WTC11 (cell line): ENCODE data around the gene TNRC18. TPM values are rescaled to one million over a fixed set of nuclear protein-coding genes. Genes with fewer than 3 reads are reported as not detected.
"Not testable (repeated sequence)": the region's sequence is repeated elsewhere in the genome, so short reads cannot be mapped to it uniquely, and the experiment has no call there.

ENCODE experiments used
- ATAC-seq: fragments of 200-7000 bp; cut with Tn5 transposase; 2 replicates; pipeline ENCODE4 v1.10.0; 2021; ENCODE audit warnings: mild to moderate bottlenecking, moderate library complexity
- CTCF ChIA-PET: fragments of 300-600 bp; sonication (Branson Sonifier 250); formaldehyde crosslinking; loops from one replicate; lab custom pipeline; 2021; ENCODE audit warnings: antibody characterized with exemption; lab: Charles Lee
- POLR2A ChIA-PET: fragments of 350-600 bp; sonication (Branson Sonifier 250); formaldehyde crosslinking; loops from one replicate; lab custom pipeline; 2021; ENCODE audit warnings: antibody characterized with exemption; lab: Charles Lee
- DNase-seq: peaks from one replicate; pipeline ENCODE4 v3.0.0; 2021; ENCODE audit warnings: low spot score
- H3K27ac Mint-ChIP-seq: 2 replicates; pipeline ENCODE4 v1.8.0; 2021; ENCODE audit warnings: mixed read lengths
- H3K27me3 Mint-ChIP-seq: 2 replicates; pipeline ENCODE4 v1.8.0; 2021; ENCODE audit warnings: low read depth, mild to moderate bottlenecking, moderate library complexity, mixed read lengths
- H3K36me3 Mint-ChIP-seq: 2 replicates; pipeline ENCODE4 v1.8.0; 2021; ENCODE audit warnings: mixed read lengths
- H3K4me1 Mint-ChIP-seq: 2 replicates; pipeline ENCODE4 v1.8.0; 2022; ENCODE audit warnings: mixed read lengths
- H3K4me3 Mint-ChIP-seq: 2 replicates; pipeline ENCODE4 v1.8.0; 2021; ENCODE audit warnings: mild to moderate bottlenecking, moderate library complexity, mixed read lengths
- H3K9me3 Mint-ChIP-seq: 2 replicates; pipeline ENCODE4 v1.8.0; 2021; ENCODE audit warnings: mixed read lengths
- AFF4 ChIP-seq: sonication (generic); formaldehyde crosslinking; IDR thresholded peaks from 2 replicates; pipeline ENCODE4 v1.8.1; 2023; ENCODE audit warnings: mild to moderate bottlenecking, missing genetic modification reagents, borderline replicate concordance
- AR ChIP-seq: fragments of 250-450 bp; sonication (Bioruptor Pico); IDR thresholded peaks from 2 replicates; pipeline ENCODE4 v1.9.0; 2021; ENCODE audit warnings: mild to moderate bottlenecking
- ATF1 ChIP-seq: sonication (generic); formaldehyde crosslinking; IDR thresholded peaks from 2 replicates; pipeline ENCODE4 v1.8.1; 2023; ENCODE audit warnings: mild to moderate bottlenecking, moderate library complexity, missing genetic modification reagents
- CBFB ChIP-seq: sonication (generic); formaldehyde crosslinking; IDR thresholded peaks from 2 replicates; pipeline ENCODE4 v1.8.1; 2022; ENCODE audit warnings: mild to moderate bottlenecking, low read depth, missing genetic modification reagents
- ELF4 ChIP-seq: sonication (generic); formaldehyde crosslinking; IDR thresholded peaks from 2 replicates; pipeline ENCODE4 v1.8.1; 2022; ENCODE audit warnings: low read depth, mild to moderate bottlenecking, moderate library complexity, missing genetic modification reagents
- EMX1 ChIP-seq: fragments of 250-450 bp; sonication (Bioruptor Pico); IDR thresholded peaks from 2 replicates; pipeline ENCODE4 v1.8.0; 2021; ENCODE audit warnings: mild to moderate bottlenecking
- IRF1 ChIP-seq: sonication (generic); formaldehyde crosslinking; IDR thresholded peaks from 2 replicates; pipeline ENCODE4 v1.8.0; 2023; ENCODE audit warnings: missing genetic modification reagents
- MAX ChIP-seq: sonication (generic); formaldehyde crosslinking; IDR thresholded peaks from 2 replicates; pipeline ENCODE4 v1.8.0; 2022; ENCODE audit warnings: mild to moderate bottlenecking, missing genetic modification reagents
- MLX ChIP-seq: sonication (generic); formaldehyde crosslinking; IDR thresholded peaks from 2 replicates; pipeline ENCODE4 v1.8.1; 2023; ENCODE audit warnings: mild to moderate bottlenecking, missing genetic modification reagents, moderate library complexity
- NFYB ChIP-seq: sonication (generic); formaldehyde crosslinking; conservative IDR thresholded peaks from 2 replicates; pipeline ENCODE4 v1.8.0; 2022; ENCODE audit warnings: low read depth, missing genetic modification reagents
- NR1H2 ChIP-seq: sonication (generic); formaldehyde crosslinking; IDR thresholded peaks from 2 replicates; pipeline ENCODE4 v1.9.0; 2021; ENCODE audit warnings: mild to moderate bottlenecking, moderate library complexity, missing genetic modification reagents
- OVOL2 ChIP-seq: fragments of 250-450 bp; sonication (Bioruptor Pico); IDR thresholded peaks from 2 replicates; pipeline ENCODE4 v1.9.0; 2021; ENCODE audit warnings: mild to moderate bottlenecking, borderline replicate concordance
- TEAD4 ChIP-seq: sonication (generic); formaldehyde crosslinking; IDR thresholded peaks from 2 replicates; pipeline ENCODE4 v1.8.0; 2022; ENCODE audit warnings: mild to moderate bottlenecking, missing genetic modification reagents
- TP53 ChIP-seq: sonication (generic); formaldehyde crosslinking; IDR thresholded peaks from 2 replicates; pipeline ENCODE4 v1.8.1; 2023; ENCODE audit warnings: mild to moderate bottlenecking, missing genetic modification reagents
- USF1 ChIP-seq: sonication (generic); formaldehyde crosslinking; IDR thresholded peaks from 2 replicates; pipeline ENCODE4 v1.8.0; 2022; ENCODE audit warnings: mild to moderate bottlenecking, missing genetic modification reagents
- ZNF219 ChIP-seq: sonication (generic); formaldehyde crosslinking; IDR thresholded peaks from 2 replicates; pipeline ENCODE4 v1.8.0; 2023; ENCODE audit warnings: missing genetic modification reagents, mild to moderate bottlenecking, borderline replicate concordance
- ZNF263 ChIP-seq: sonication (generic); formaldehyde crosslinking; IDR thresholded peaks from 2 replicates; pipeline ENCODE4 v1.8.1; 2022; ENCODE audit warnings: low read depth, mild to moderate bottlenecking, moderate library complexity, missing genetic modification reagents
- ZNF423 ChIP-seq: fragments of 250-450 bp; sonication (Bioruptor Pico); IDR thresholded peaks from 2 replicates; pipeline ENCODE4 v2.1.2; 2022; ENCODE audit warnings: mild to moderate bottlenecking, moderate library complexity
- total RNA-seq: library from RNA; stranded (reverse); gene quantifications from 3 replicates; pipeline ENCODE4 v1.2.3, GENCODE V29; 2021
- TF ChIP-seq, protein P1 (sequence below): fragments of 250-450 bp; sonication (Bioruptor Pico); IDR thresholded peaks from 2 replicates; pipeline ENCODE4 v2.1.2; 2022; ENCODE audit warnings: mild to moderate bottlenecking, moderate library complexity
- TF ChIP-seq, protein P2 (sequence below): sonication (generic); formaldehyde crosslinking; IDR thresholded peaks from 2 replicates; pipeline ENCODE4 v1.8.0; 2022; ENCODE audit warnings: mild to moderate bottlenecking, missing genetic modification reagents

TNRC18 gene
- total RNA-seq, 1 experiment from 2014 or later = 55.0 TPM

DNA sequence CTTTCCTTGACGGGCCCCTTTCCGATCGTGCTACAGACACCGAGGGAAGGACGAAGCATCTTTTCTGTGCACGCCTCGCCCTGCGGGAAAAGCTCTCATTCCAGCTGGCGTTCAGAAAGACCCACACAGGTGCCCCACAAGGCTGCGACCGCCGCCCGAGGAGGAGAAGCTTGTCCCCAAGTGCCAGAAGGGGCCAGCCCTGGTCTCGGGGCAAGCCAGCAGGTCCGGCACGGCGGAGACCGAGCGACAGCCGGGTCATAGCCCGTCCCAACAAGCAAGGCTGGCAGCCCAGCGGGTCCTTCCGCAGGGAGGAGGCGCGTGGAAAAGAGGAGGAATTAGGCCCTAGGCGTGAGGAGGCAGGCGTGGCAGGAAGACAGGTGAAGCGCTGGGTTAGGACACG lies 62.7 kb downstream of the TNRC18 start (continued):
- TF ChIP-seq, protein P1, sequence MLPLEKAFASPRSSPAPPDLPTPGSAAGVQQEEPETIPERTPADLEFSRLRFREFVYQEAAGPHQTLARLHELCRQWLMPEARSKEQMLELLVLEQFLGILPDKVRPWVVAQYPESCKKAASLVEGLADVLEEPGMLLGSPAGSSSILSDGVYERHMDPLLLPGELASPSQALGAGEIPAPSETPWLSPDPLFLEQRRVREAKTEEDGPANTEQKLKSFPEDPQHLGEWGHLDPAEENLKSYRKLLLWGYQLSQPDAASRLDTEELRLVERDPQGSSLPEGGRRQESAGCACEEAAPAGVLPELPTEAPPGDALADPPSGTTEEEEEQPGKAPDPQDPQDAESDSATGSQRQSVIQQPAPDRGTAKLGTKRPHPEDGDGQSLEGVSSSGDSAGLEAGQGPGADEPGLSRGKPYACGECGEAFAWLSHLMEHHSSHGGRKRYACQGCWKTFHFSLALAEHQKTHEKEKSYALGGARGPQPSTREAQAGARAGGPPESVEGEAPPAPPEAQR (CRISPR knock-in tag) = no peak
- TF ChIP-seq AR = no peak

GRCh38 chr7:5360451-5360850 lies 63.2 kb downstream of the TNRC18 start:
- POLR2A ChIA-PET = no interaction called here
- CTCF ChIA-PET = interaction anchor here (0.8 to 0.9 kb wide), 2 partner anchors 11 to 30 kb away, joined by 3 to 5 read pairs; no protein-coding TSS in a partner anchor
- Mint-ChIP-seq H3K9me3 (no peaks in the 10 kb centered on the region), H3K4me3 (no peak overlapping the region), H3K4me1 (no peaks in the 10 kb centered on the region), H3K27ac (no peak overlapping the region; the same call in 1 of the 2 replicates), H3K36me3 (peaks cover 11% of the 10 kb centered on the region), H3K27me3 (no peaks in the 10 kb centered on the region)
- DNase-seq = no peak
- no peak for TF ChIP-seq EMX1
- TF ChIP-seq USF1 = no peak
- TF ChIP-seq CBFB (CRISPR knock-in tag) = no peak
- no peak for TF ChIP-seq ZNF219 (CRISPR knock-in tag)
- TF ChIP-seq ZNF423 (CRISPR knock-in tag) = no peak
- TF ChIP-seq, protein P2, sequence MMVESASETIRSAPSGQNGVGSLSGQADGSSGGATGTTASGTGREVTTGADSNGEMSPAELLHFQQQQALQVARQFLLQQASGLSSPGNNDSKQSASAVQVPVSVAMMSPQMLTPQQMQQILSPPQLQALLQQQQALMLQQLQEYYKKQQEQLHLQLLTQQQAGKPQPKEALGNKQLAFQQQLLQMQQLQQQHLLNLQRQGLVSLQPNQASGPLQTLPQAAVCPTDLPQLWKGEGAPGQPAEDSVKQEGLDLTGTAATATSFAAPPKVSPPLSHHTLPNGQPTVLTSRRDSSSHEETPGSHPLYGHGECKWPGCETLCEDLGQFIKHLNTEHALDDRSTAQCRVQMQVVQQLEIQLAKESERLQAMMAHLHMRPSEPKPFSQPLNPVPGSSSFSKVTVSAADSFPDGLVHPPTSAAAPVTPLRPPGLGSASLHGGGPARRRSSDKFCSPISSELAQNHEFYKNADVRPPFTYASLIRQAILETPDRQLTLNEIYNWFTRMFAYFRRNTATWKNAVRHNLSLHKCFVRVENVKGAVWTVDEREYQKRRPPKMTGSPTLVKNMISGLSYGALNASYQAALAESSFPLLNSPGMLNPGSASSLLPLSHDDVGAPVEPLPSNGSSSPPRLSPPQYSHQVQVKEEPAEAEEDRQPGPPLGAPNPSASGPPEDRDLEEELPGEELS (CRISPR knock-in tag) = no peak
- TF ChIP-seq TP53 (CRISPR knock-in tag) = no peak
- TF ChIP-seq TEAD4 (CRISPR knock-in tag) = no peak
- TF ChIP-seq ATF1 (CRISPR knock-in tag) = no peak
- TF ChIP-seq AFF4 (CRISPR knock-in tag) = no peak
- TF ChIP-seq ELF4 (CRISPR knock-in tag) = no peak
- TF ChIP-seq NFYB (CRISPR knock-in tag) = no peak
- TF ChIP-seq MAX (CRISPR knock-in tag) = no peak
- no peak for TF ChIP-seq ZNF263 (CRISPR knock-in tag)
- TF ChIP-seq MLX = no peak
- no peak for TF ChIP-seq OVOL2
- no peak for TF ChIP-seq IRF1 (CRISPR knock-in tag)
- TF ChIP-seq NR1H2 (CRISPR knock-in tag) = no peak
- no peak; the same call in 1 of the 2 replicates for ATAC-seq

GRCh38 chr7:5360021-5360420 lies 63.6 kb downstream of the TNRC18 start:
- ATAC-seq = not testable (repeated sequence)

More at GRCh38 chr7:5360021-5360420, 63.6 kb downstream of the TNRC18 start:
- DNase-seq, POLR2A ChIA-PET, H3K27ac Mint-ChIP-seq, H3K27me3 Mint-ChIP-seq, H3K4me1 Mint-ChIP-seq, H3K4me3 Mint-ChIP-seq, H3K9me3 Mint-ChIP-seq: not testable (repeated sequence)
- CTCF ChIA-PET = interaction anchor here (0.8 to 0.9 kb wide), 2 partner anchors 11 to 30 kb away, joined by 3 to 5 read pairs; no protein-coding TSS in a partner anchor
- H3K36me3 Mint-ChIP-seq = peaks cover 11% of the 10 kb centered on the region
